Natural killer cell (primary cell): ENCODE results near the gene MYZAP. TPM values are rescaled to one million over a fixed set of nuclear protein-coding genes. Genes with fewer than 3 reads are reported as not detected.

Source experiments
- ATAC-seq, 3 donors: fragments of 150-1000 bp in 2 of 3; fragments of 200-7000 bp in 1 of 3; cut with Tn5 transposase; 1 replicate in 1 of 3; 2 replicates in 2 of 3; pipeline ENCODE4 v1.10.0; 2021; ENCODE audit warnings: mild to moderate bottlenecking in 2 of 3, moderate library complexity in 2 of 3
- DNase-seq, 2 donors: peaks; one replicate each; pipeline versions ENCODE4 v3.0.0 to v3.0.0-alpha.2; 2013 to 2021; ENCODE audit warnings: mixed read lengths in 1 of 2
- H3K27ac ChIP-seq: one replicate; pipeline ENCODE4 v1.5.1; 2013; ENCODE audit warnings: mild to moderate bottlenecking, low read length
- H3K27me3 ChIP-seq: one replicate; pipeline ENCODE4 v1.6.1; 2013; ENCODE audit warnings: low read length; ENCODE audit not compliant: control insufficient read depth, insufficient read depth
- H3K36me3 ChIP-seq: one replicate; pipeline ENCODE4 v1.6.1; 2013; ENCODE audit warnings: low read length; ENCODE audit not compliant: control insufficient read depth, insufficient read depth
- H3K4me1 ChIP-seq: one replicate; pipeline ENCODE4 v1.6.1; 2013; ENCODE audit warnings: low read length; ENCODE audit not compliant: control insufficient read depth, insufficient read depth
- H3K4me3 ChIP-seq: one replicate; pipeline ENCODE4 v1.5.1; 2013; ENCODE audit warnings: low read length
- H3K9me3 ChIP-seq: one replicate; pipeline ENCODE4 v1.6.1; 2013; ENCODE audit warnings: low read length; ENCODE audit not compliant: control insufficient read depth, insufficient read depth
- H3K27ac Mint-ChIP-seq, 2 donors: one replicate each; pipeline ENCODE4 v1.8.0; 2022; ENCODE audit warnings: mild to moderate bottlenecking in 2 of 2, mixed read lengths in 2 of 2, moderate library complexity in 1 of 2
- H3K27me3 Mint-ChIP-seq, 2 donors: one replicate each; pipeline ENCODE4 v1.8.0; 2022; ENCODE audit warnings: low read depth in 2 of 2, mixed read lengths in 2 of 2
- H3K36me3 Mint-ChIP-seq: one replicate; pipeline ENCODE4 v1.8.0; 2022; ENCODE audit warnings: mixed read lengths
- H3K4me1 Mint-ChIP-seq, 2 donors: one replicate each; pipeline ENCODE4 v1.8.0; 2022; ENCODE audit warnings: mixed read lengths in 2 of 2
- H3K4me3 Mint-ChIP-seq: one replicate; pipeline ENCODE4 v1.8.0; 2022; ENCODE audit warnings: mild to moderate bottlenecking, moderate library complexity, mixed read lengths
- H3K9me3 Mint-ChIP-seq, 2 donors: one replicate each; pipeline ENCODE4 v1.8.0; 2022; ENCODE audit warnings: mixed read lengths in 2 of 2
- WGBS: methylation state at CpG from one replicate; pipeline ENCODE4 v1.1.7; 2013; ENCODE audit warnings: missing lambda C conversion rate; ENCODE audit not compliant: insufficient coverage; 5-methylcytosine and 5-hydroxymethylcytosine counted together
- intact Hi-C: fragments of 100-400 bp; cut with micrococcal nuclease; formaldehyde crosslinking; loops from one replicate; pipeline ENCODE4 v1.14.2; 2022
- total RNA-seq, 4 donors: library from RNA; stranded (reverse); fragments of 120-200 nt in 1 of 4; gene quantifications; one replicate each; pipeline versions ENCODE4 v1.2.3 to v1.2.4, GENCODE V29; 2013 to 2022
- TF ChIP-seq, protein P1 (sequence below): fragments of 200-600 bp; IDR thresholded peaks from one replicate; pipeline ENCODE4 v1.8.0; 2022; ENCODE audit warnings: antibody characterized with exemption

Gene MYZAP
- total RNA-seq, 3 donors from 2014 or later (not counting 1 experiment from before 2014, with no cell fraction given), result not detected

DNA sequence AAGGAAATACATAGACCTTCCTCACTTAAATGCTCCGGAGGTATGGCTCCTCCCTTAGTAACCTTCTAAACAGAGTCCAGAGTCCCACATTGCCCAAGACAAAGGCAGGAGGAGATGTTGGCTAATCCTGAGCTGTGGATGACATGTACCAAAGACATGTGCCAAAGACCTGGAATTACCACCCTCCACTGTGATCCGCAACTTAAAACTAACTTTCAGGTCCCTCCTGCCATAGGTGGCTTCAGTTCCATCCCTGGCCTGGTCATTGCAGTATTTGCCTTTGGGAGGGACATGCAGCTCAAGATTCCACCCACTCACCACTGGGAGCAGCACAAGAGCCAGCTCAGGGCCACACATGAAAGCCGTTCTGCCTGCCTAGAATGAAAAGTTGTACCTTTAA is 28.0 kb downstream of the MYZAP start:
- Histone ChIP-seq H3K27me3 (peaks cover 4% of the 10 kb centered on the region), H3K9me3 (no peaks in the 10 kb centered on the region), H3K27ac (no peak overlapping the region), H3K4me3 (no peak overlapping the region), H3K36me3 (no peaks in the 10 kb centered on the region), H3K4me1 (no peaks in the 10 kb centered on the region)
- Mint-ChIP-seq H3K9me3 (no peaks in the 10 kb centered on the region), H3K4me1 (no peaks in the 10 kb centered on the region), H3K4me3 (no peak overlapping the region), H3K36me3 (no peaks in the 10 kb centered on the region), H3K27ac (no peak overlapping the region), H3K27me3 (peaks cover 4 to 17% of the 10 kb centered on the region in 2 donors)
- DNase-seq, result no peak
- TF ChIP-seq, protein P1, sequence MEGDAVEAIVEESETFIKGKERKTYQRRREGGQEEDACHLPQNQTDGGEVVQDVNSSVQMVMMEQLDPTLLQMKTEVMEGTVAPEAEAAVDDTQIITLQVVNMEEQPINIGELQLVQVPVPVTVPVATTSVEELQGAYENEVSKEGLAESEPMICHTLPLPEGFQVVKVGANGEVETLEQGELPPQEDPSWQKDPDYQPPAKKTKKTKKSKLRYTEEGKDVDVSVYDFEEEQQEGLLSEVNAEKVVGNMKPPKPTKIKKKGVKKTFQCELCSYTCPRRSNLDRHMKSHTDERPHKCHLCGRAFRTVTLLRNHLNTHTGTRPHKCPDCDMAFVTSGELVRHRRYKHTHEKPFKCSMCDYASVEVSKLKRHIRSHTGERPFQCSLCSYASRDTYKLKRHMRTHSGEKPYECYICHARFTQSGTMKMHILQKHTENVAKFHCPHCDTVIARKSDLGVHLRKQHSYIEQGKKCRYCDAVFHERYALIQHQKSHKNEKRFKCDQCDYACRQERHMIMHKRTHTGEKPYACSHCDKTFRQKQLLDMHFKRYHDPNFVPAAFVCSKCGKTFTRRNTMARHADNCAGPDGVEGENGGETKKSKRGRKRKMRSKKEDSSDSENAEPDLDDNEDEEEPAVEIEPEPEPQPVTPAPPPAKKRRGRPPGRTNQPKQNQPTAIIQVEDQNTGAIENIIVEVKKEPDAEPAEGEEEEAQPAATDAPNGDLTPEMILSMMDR, result no peak
- no peak for ATAC-seq
- 100% methylated on average over 2 of the region's 3 CpGs for WGBS
- intact Hi-C loops, result no loop called here

DNA sequence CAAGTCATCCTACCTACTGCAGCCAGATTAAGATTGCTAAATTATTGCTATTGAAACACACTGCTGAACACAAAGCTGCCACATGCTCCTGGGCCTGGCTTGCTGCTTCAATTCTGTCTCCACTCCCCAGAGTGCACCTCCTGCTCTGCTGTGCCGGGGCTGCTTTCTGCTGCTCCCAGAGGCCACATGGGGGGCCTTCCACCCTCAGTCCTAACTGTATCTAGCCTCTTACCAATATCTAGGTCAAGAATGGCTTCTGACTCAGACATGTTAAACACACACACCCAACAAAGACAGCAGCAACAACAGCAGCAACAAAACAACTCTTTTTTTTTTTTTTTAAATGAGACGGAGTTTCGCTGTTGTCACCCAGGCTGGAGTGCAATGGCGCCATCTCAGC is 33.0 kb downstream of the MYZAP start:
- ATAC-seq (no peak), DNase-seq (no peak)
- no peak overlapping the region for H3K27ac ChIP-seq
- no peak overlapping the region for H3K4me3 ChIP-seq
- peaks cover 4% of the 10 kb centered on the region for H3K27me3 ChIP-seq
- no peaks in the 10 kb centered on the region for H3K36me3 ChIP-seq
- H3K4me1 Mint-ChIP-seq, result no peaks in the 10 kb centered on the region
- H3K9me3 Mint-ChIP-seq, result no peaks in the 10 kb centered on the region
- no peaks in the 10 kb centered on the region for H3K9me3 ChIP-seq
- H3K4me3 Mint-ChIP-seq, result no peak overlapping the region
- 88% methylated on average over 4 of the region's 4 CpGs for WGBS
- TF ChIP-seq, protein P1, result no peak
- H3K36me3 Mint-ChIP-seq, result no peaks in the 10 kb centered on the region
- no peaks in the 10 kb centered on the region for H3K4me1 ChIP-seq
- H3K27me3 Mint-ChIP-seq, result peaks cover 7 to 23% of the 10 kb centered on the region in 2 donors
- no peak overlapping the region for H3K27ac Mint-ChIP-seq
- intact Hi-C loops, result no loop called here

DNA sequence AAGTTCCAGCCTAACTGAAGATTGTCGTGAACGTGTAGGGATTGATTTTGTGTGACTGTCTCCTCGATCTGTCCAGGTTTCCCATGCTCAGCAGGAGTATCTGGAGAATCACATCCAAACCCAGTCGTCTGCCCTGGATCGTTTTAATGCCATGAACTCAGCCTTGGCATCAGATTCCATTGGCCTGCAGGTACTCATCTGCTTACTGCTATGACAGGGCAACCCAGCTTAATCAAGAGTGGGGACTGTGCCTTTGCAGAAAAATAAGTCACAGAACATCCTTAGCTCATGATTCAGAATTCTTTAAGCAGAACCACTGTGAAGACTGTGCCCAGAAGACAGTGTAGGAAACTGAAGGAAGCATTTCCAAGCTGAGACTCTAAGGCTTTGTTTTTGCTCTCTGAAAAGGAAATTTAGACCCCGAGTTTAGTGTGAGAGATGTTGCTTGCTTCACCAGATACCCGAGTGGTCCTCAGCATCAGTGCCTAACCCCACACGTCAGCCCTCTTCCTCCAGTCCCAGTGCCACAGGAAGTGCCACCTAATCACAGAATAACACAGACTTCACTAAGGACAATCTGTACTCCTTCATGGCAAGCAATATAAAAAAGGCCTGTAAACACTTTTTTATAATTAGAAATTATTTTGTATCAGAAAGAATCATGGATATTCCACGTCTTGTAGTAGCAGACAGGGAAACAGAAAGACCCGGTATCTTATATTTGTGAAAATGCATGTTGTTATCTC is 34.2 kb downstream of the MYZAP start:
- no peaks in the 10 kb centered on the region for H3K36me3 Mint-ChIP-seq
- H3K27me3 ChIP-seq, result no peaks in the 10 kb centered on the region
- H3K9me3 Mint-ChIP-seq, result no peaks in the 10 kb centered on the region
- H3K27ac Mint-ChIP-seq, result no peak overlapping the region
- no peaks in the 10 kb centered on the region for H3K9me3 ChIP-seq
- ATAC-seq, result peak in 1 of 3 donors; percentile 24
- peaks cover 7 to 23% of the 10 kb centered on the region in 2 donors for H3K27me3 Mint-ChIP-seq
- no peak overlapping the region for H3K4me3 Mint-ChIP-seq
- H3K27ac ChIP-seq, result no peak overlapping the region
- no peaks in the 10 kb centered on the region for H3K36me3 ChIP-seq
- no peaks in the 10 kb centered on the region for H3K4me1 ChIP-seq
- intact Hi-C loops, result no loop called here
- TF ChIP-seq, protein P1, result no peak
- no peak overlapping the region for H3K4me3 ChIP-seq
- 60% methylated on average over 10 of the region's 10 CpGs for WGBS
- H3K4me1 Mint-ChIP-seq, result no peaks in the 10 kb centered on the region
- DNase-seq, result no peak
